Type B pancreatic cell (in vitro differentiated cells): ENCODE measurements around the gene DOHH. TPM values are rescaled to one million over a fixed set of nuclear protein-coding genes. Genes with fewer than 3 reads are reported as not detected.
A peak's percentile ranks its signal among the peaks of the same experiment; 100 is the strongest.
"Not testable (repeated sequence)": the region's sequence is repeated elsewhere in the genome, so short reads cannot be mapped to it uniquely, and the experiment has no call there.

ENCODE experiments used
- DNase-seq: peaks from one replicate; pipeline ENCODE4 v3.0.0; 2021; ENCODE audit warnings: mixed read lengths; ENCODE audit not compliant: unreplicated experiment; ENCODE audit errors: extremely low spot score
- H3K27ac Mint-ChIP-seq: 2 replicates; pipeline ENCODE4 v1.8.0; 2021; ENCODE audit warnings: mild to moderate bottlenecking, mixed read lengths
- H3K27me3 Mint-ChIP-seq: 2 replicates; pipeline ENCODE4 v1.8.0; 2021; ENCODE audit warnings: mixed read lengths
- H3K36me3 Mint-ChIP-seq: 2 replicates; pipeline ENCODE4 v1.8.0; 2021; ENCODE audit warnings: mixed read lengths
- H3K4me1 Mint-ChIP-seq: one replicate; pipeline ENCODE4 v1.8.0; 2021; ENCODE audit warnings: mixed read lengths; ENCODE audit not compliant: unreplicated experiment
- H3K4me3 Mint-ChIP-seq: 2 replicates; pipeline ENCODE4 v1.8.0; 2021; ENCODE audit warnings: mild to moderate bottlenecking, mixed read lengths
- H3K9me3 Mint-ChIP-seq: 2 replicates; pipeline ENCODE4 v1.8.0; 2021; ENCODE audit warnings: mixed read lengths
- CTCF ChIP-seq: fragments of 200-600 bp; sonication (generic); conservative IDR thresholded peaks from 2 replicates; pipeline ENCODE4 v1.5.0; 2021; ENCODE audit warnings: antibody characterized with exemption, mild to moderate bottlenecking
- total RNA-seq: library from RNA; stranded (reverse); gene quantifications from 2 replicates; pipeline ENCODE4 v1.2.1, GENCODE V29; 2021; ENCODE audit warnings: low replicate concordance

DOHH gene
- total RNA-seq, 1 donor from 2014 or later = 10.8 TPM

- peaks cover 10% of the 10 kb centered on the region for H3K4me1 Mint-ChIP-seq
- no peak for DNase-seq
Measured at GRCh38 chr19:3510727-3511126, 10.3 kb upstream of the DOHH start.

GRCh38 chr19:3509566-3509989, 9.1 kb upstream of the DOHH start:
- TF ChIP-seq CTCF = no peak
- peaks cover 17% of the 10 kb centered on the region for H3K4me1 Mint-ChIP-seq

More at GRCh38 chr19:3510727-3511126, 10.3 kb upstream of the DOHH start:
- Mint-ChIP-seq H3K9me3 (no peaks in the 10 kb centered on the region), H3K36me3 (peaks cover 3% of the 10 kb centered on the region), H3K4me3 (no peak overlapping the region), H3K27me3 (no peaks in the 10 kb centered on the region), H3K27ac (no peak overlapping the region)
- no peak for TF ChIP-seq CTCF

GRCh38 chr19:3508771-3509535, 8.5 kb upstream of the DOHH start:
- TF ChIP-seq CTCF = no peak
- DNase-seq = no peak
- peak overlapping the region; percentile 73 for H3K27ac Mint-ChIP-seq
- peaks cover 3% of the 10 kb centered on the region for H3K36me3 Mint-ChIP-seq
- peak overlapping the region; percentile 95 for H3K4me3 Mint-ChIP-seq
- H3K4me1 Mint-ChIP-seq = peaks cover 18% of the 10 kb centered on the region
- no peaks in the 10 kb centered on the region for H3K27me3 Mint-ChIP-seq
- H3K9me3 Mint-ChIP-seq = no peaks in the 10 kb centered on the region

More at GRCh38 chr19:3509566-3509989, 9.1 kb upstream of the DOHH start:
- peak overlapping the region; percentile 73 for H3K27ac Mint-ChIP-seq
- H3K4me3 Mint-ChIP-seq = peak overlapping the region; percentile 79
- H3K27me3 Mint-ChIP-seq = no peaks in the 10 kb centered on the region
- peaks cover 3% of the 10 kb centered on the region for H3K36me3 Mint-ChIP-seq
- no peak for DNase-seq
- H3K9me3 Mint-ChIP-seq = no peaks in the 10 kb centered on the region

GRCh38 chr19:3508121-3508661, 7.7 kb upstream of the DOHH start:
- not testable (repeated sequence) for DNase-seq, H3K36me3 Mint-ChIP-seq, H3K27me3 Mint-ChIP-seq, H3K9me3 Mint-ChIP-seq, H3K27ac Mint-ChIP-seq
- peak overlapping the region; percentile 95 for H3K4me3 Mint-ChIP-seq
- peaks cover 18% of the 10 kb centered on the region for H3K4me1 Mint-ChIP-seq

- Mint-ChIP-seq H3K4me1 (peaks cover 18% of the 10 kb centered on the region), H3K36me3 (peaks cover 3% of the 10 kb centered on the region), H3K4me3 (peak overlapping the region; percentile 95), H3K27me3 (no peaks in the 10 kb centered on the region), H3K9me3 (no peaks in the 10 kb centered on the region), H3K27ac (peak overlapping the region; percentile 93)
- no peak for TF ChIP-seq CTCF
- DNase-seq = no peak
Measured at GRCh38 chr19:3507371-3508120, 7.1 kb upstream of the DOHH start.
